Hippocampal formation (tissue), 2 donors: ENCODE data around the gene TTC34.

Experiments
- DNase-seq, 2 donors: peaks; one replicate each; lab custom pipeline; 2025; lab: John Stamatoyannopoulos, UW

The TTC34 gene

GRCh38 chr1:2801535-2802291 is at the start of gene TTC34:
Gene TTC34, minus strand, starts transcription at chr1:2801693. Its CDS starts 866 bp downstream, at chr1:2800827.
- DNase-seq = no peak

GRCh38 chr1:2850502-2850901 is 49.0 kb upstream of the TTC34 start:
- no peak for DNase-seq

GRCh38 chr1:2848006-2848670 is 46.6 kb upstream of the TTC34 start:
- no peak for DNase-seq

GRCh38 chr1:2847086-2847985 is 45.8 kb upstream of the TTC34 start:
- no peak for DNase-seq

GRCh38 chr1:2845869-2846268 is 44.4 kb upstream of the TTC34 start:
- DNase-seq = no peak

GRCh38 chr1:2840036-2840809 is 38.7 kb upstream of the TTC34 start:
- no peak for DNase-seq

GRCh38 chr1:2837823-2838222 is 36.3 kb upstream of the TTC34 start:
- DNase-seq = no peak

- DNase-seq = no peak
Observed at GRCh38 chr1:2837316-2837715, 35.8 kb upstream of the TTC34 start.

- DNase-seq = no peak
Observed at GRCh38 chr1:2836333-2836970, 35.0 kb upstream of the TTC34 start.

GRCh38 chr1:2835650-2836159 is 34.2 kb upstream of the TTC34 start:
- DNase-seq = no peak

- no peak for DNase-seq
Observed at GRCh38 chr1:2834741-2835564, 33.5 kb upstream of the TTC34 start.

GRCh38 chr1:2834146-2834475 is 32.6 kb upstream of the TTC34 start:
- DNase-seq = no peak

GRCh38 chr1:2833454-2834145 is 32.1 kb upstream of the TTC34 start:
- DNase-seq = no peak

- DNase-seq = no peak
Observed at GRCh38 chr1:2832506-2833453, 31.3 kb upstream of the TTC34 start.

- no peak for DNase-seq
Observed at GRCh38 chr1:2831596-2832212, 30.2 kb upstream of the TTC34 start.

GRCh38 chr1:2830761-2831425 is 29.4 kb upstream of the TTC34 start:
- DNase-seq = no peak

GRCh38 chr1:2829846-2830615 is 28.5 kb upstream of the TTC34 start:
- DNase-seq = no peak
